GM23338 (cell line): ENCODE results near the gene SPATA18. TPM values are rescaled to one million over a fixed set of nuclear protein-coding genes. Genes with fewer than 3 reads are reported as not detected.

Source experiments
- ATAC-seq: fragments of 200-7000 bp; cut with Tn5 transposase; 3 replicates; pipeline ENCODE4 v1.9.1; 2020
- DNase-seq: peaks from one replicate; pipeline ENCODE4 v3.0.0-alpha.2; 2015; ENCODE audit warnings: low spot score
- H2AFZ ChIP-seq: fragments of 200-600 bp; sonication (generic); 2 replicates; pipeline ENCODE4 v1.8.0; 2016; ENCODE audit warnings: antibody characterized with exemption, mild to moderate bottlenecking, moderate library complexity
- H3F3A ChIP-seq: fragments of 200-600 bp; sonication (generic); replicated peaks from 2 replicates; pipeline ENCODE4 v1.8.0; 2017; ENCODE audit warnings: antibody characterized with exemption, mixed run types, low read depth
- H3K27ac ChIP-seq: fragments of 200-600 bp; sonication (generic); 2 replicates; pipeline ENCODE4 v1.6.1; 2016; ENCODE audit warnings: low read depth
- H3K27me3 ChIP-seq: fragments of 200-600 bp; sonication (generic); 2 replicates; pipeline ENCODE4 v1.8.0; 2016; ENCODE audit warnings: mild to moderate bottlenecking, mixed run types, moderate library complexity; ENCODE audit not compliant: insufficient read depth
- H3K36me3 ChIP-seq: fragments of 200-600 bp; sonication (generic); 2 replicates; pipeline ENCODE4 v1.8.0; 2016; ENCODE audit warnings: mild to moderate bottlenecking; ENCODE audit not compliant: insufficient read depth
- H3K4me1 ChIP-seq: fragments of 200-600 bp; sonication (generic); 2 replicates; pipeline ENCODE4 v1.8.0; 2016; ENCODE audit warnings: mild to moderate bottlenecking, moderate library complexity; ENCODE audit not compliant: insufficient read depth
- H3K4me2 ChIP-seq: fragments of 200-600 bp; sonication (generic); 2 replicates; pipeline ENCODE4 v1.7.1; 2017; ENCODE audit warnings: mixed run types
- H3K4me3 ChIP-seq: fragments of 200-600 bp; sonication (generic); 2 replicates; pipeline ENCODE4 v1.6.1; 2016; ENCODE audit warnings: mixed run types
- H3K79me2 ChIP-seq: fragments of 200-600 bp; sonication (generic); replicated peaks from 2 replicates; pipeline ENCODE4 v1.8.0; 2017; ENCODE audit warnings: mild to moderate bottlenecking; ENCODE audit not compliant: insufficient read depth
- H3K9me2 ChIP-seq: fragments of 200-600 bp; sonication (generic); 2 replicates; pipeline ENCODE4 v1.8.0; 2017; ENCODE audit not compliant: insufficient read depth
- H4K20me1 ChIP-seq: fragments of 200-600 bp; sonication (generic); replicated peaks from 2 replicates; pipeline ENCODE4 v1.8.0; 2017; ENCODE audit warnings: mild to moderate bottlenecking; ENCODE audit not compliant: insufficient read depth
- H3K27ac Mint-ChIP-seq: 2 replicates; pipeline ENCODE4 v1.8.0; 2020; ENCODE audit warnings: inconsistent platforms, mild to moderate bottlenecking, moderate library complexity, mixed read lengths
- H3K27me3 Mint-ChIP-seq: 3 replicates; pipeline ENCODE4 v1.8.0; 2022; ENCODE audit warnings: low read depth, mild to moderate bottlenecking, moderate library complexity, mixed read lengths, inconsistent platforms; ENCODE audit not compliant: insufficient read depth, poor library complexity
- H3K36me3 Mint-ChIP-seq: 3 replicates; pipeline ENCODE4 v1.8.0; 2021; ENCODE audit warnings: low read depth, mild to moderate bottlenecking, inconsistent platforms, moderate library complexity, mixed read lengths
- H3K4me1 Mint-ChIP-seq: 3 replicates; pipeline ENCODE4 v1.8.0; 2020; ENCODE audit warnings: mild to moderate bottlenecking, inconsistent platforms, mixed read lengths
- H3K4me3 Mint-ChIP-seq: 3 replicates; pipeline ENCODE4 v1.8.0; 2021; ENCODE audit warnings: moderate library complexity, mild to moderate bottlenecking, inconsistent platforms, mixed read lengths
- H3K9me3 Mint-ChIP-seq: 3 replicates; pipeline ENCODE4 v1.8.0; 2020; ENCODE audit warnings: moderate library complexity, mild to moderate bottlenecking, inconsistent platforms, mixed read lengths
- CREB1 ChIP-seq: fragments of 250-450 bp; sonication (Bioruptor Pico); IDR thresholded peaks from 2 replicates; pipeline ENCODE4 v1.5.0; 2020; ENCODE audit warnings: low read depth, mild to moderate bottlenecking, moderate library complexity
- EZH2 ChIP-seq: fragments of 200-600 bp; sonication (generic); IDR thresholded peaks from one replicate; pipeline ENCODE4 v1.8.0; 2017; ENCODE audit warnings: antibody characterized with exemption, mild to moderate bottlenecking, low read depth; ENCODE audit not compliant: unreplicated experiment
- EZH2phosphoT487 ChIP-seq: fragments of 200-600 bp; sonication (generic); IDR thresholded peaks from one replicate; pipeline ENCODE4 v1.8.1; 2018; ENCODE audit warnings: antibody characterized with exemption; ENCODE audit not compliant: unreplicated experiment
- JUNB ChIP-seq: IDR thresholded peaks from one replicate; pipeline ENCODE4 v1.6.1; 2016; ENCODE audit warnings: antibody characterized with exemption; ENCODE audit not compliant: unreplicated experiment
- NANOG ChIP-seq: IDR thresholded peaks from 2 replicates; pipeline ENCODE4 v1.6.1; 2016; ENCODE audit warnings: antibody characterized with exemption, borderline replicate concordance
- POLR2AphosphoS5 ChIP-seq: IDR thresholded peaks from 2 replicates; pipeline ENCODE4 v1.6.1; 2016; ENCODE audit warnings: antibody characterized with exemption, low read depth
- STAT1 ChIP-seq: IDR thresholded peaks from one replicate; pipeline ENCODE4 v1.6.1; 2016; ENCODE audit warnings: antibody characterized with exemption; ENCODE audit not compliant: unreplicated experiment
- ZNF114 ChIP-seq: fragments of 250-450 bp; sonication (Bioruptor Pico); IDR thresholded peaks from 2 replicates; pipeline ENCODE4 v1.5.0; 2020; ENCODE audit warnings: mild to moderate bottlenecking, moderate library complexity
- ZNF331 ChIP-seq: fragments of 250-450 bp; sonication (Bioruptor Pico); IDR thresholded peaks from 2 replicates; pipeline ENCODE4 v1.5.0; 2020; ENCODE audit warnings: low read depth, mild to moderate bottlenecking, moderate library complexity
- polyA plus RNA-seq: library from polyadenylated mRNA; unstranded; fragments of >200 nt; fragmentation: Nextera tagmentation; extraction: Ambion mirVana; gene quantifications from 2 replicates; pipeline ENCODE4 v1.2.1, GENCODE V29; 2016
- total RNA-seq: library from RNA; depleted of rRNA; stranded (reverse); fragments of >200 nt; shearing (Covaris generic); gene quantifications from 2 replicates; pipeline ENCODE4 v1.2.3, GENCODE V29; 2014
- TF ChIP-seq, protein P1 (sequence below): fragments of 250-450 bp; sonication (Bioruptor Pico); IDR thresholded peaks from 2 replicates; pipeline ENCODE4 v1.5.0; 2020; ENCODE audit warnings: mild to moderate bottlenecking, moderate library complexity
- TF ChIP-seq, protein P2 (sequence below): IDR thresholded peaks from one replicate; pipeline ENCODE4 v1.6.1; 2018; ENCODE audit warnings: antibody characterized with exemption; ENCODE audit not compliant: unreplicated experiment
- TF ChIP-seq, protein P3 (sequence below): IDR thresholded peaks from 2 replicates; pipeline ENCODE4 v1.6.1; 2016; ENCODE audit warnings: antibody characterized with exemption
- TF ChIP-seq, protein P4 (sequence below), 2 experiments: fragments of 200-600 bp in 1 of 2; sonication (generic) in 1 of 2; conservative IDR thresholded peaks; 2 replicates each; pipeline versions ENCODE4 v1.5.1 to v1.6.1; 2016 to 2017; ENCODE audit warnings: antibody characterized with exemption in 2 of 2, low read depth in 2 of 2, mild to moderate bottlenecking in 2 of 2, moderate library complexity in 1 of 2

SPATA18 gene
- total and polyA plus RNA-seq, 2 experiments from 2014 or later = 1.5 to 2.5 TPM

DNA sequence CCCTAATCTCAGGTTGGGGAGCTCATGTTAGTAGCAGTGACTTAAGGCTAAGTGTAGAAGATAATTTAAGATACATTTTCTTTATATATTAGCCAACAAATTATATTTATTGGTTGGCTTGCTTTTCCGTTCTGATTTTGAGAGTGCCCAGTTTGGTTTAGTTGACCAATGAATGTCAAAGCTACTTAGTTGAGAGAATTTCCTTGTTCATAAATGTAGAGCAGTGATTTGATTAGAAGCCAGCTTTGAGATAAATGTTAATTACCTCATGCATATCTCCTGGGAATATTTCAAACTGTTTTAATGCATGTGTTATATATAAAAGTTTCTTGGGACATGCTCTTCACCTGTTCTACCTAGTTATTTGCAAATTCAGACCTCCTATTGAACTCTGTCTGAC, 44.3 kb downstream of the SPATA18 start:
- no peak overlapping the region for H3K4me3 ChIP-seq
- Mint-ChIP-seq H3K9me3 (no peaks in the 10 kb centered on the region), H3K27me3 (no peaks in the 10 kb centered on the region), H3K36me3 (no peaks in the 10 kb centered on the region), H3K4me3 (no peak overlapping the region), H3K4me1 (peaks cover 4% of the 10 kb centered on the region; the same call in 1 of the 3 replicates), H3K27ac (no peak overlapping the region)
- H2AFZ ChIP-seq = no peak overlapping the region
- DNase-seq (no peak), ATAC-seq (no peak)
- no peaks in the 10 kb centered on the region for H3K27me3 ChIP-seq
- H3K36me3 ChIP-seq = no peaks in the 10 kb centered on the region
- H3K4me1 ChIP-seq = no peaks in the 10 kb centered on the region
- H3K4me2 ChIP-seq = no peak overlapping the region
- H3K9me2 ChIP-seq = no peaks in the 10 kb centered on the region
- H4K20me1 ChIP-seq = no peaks in the 10 kb centered on the region
- H3F3A ChIP-seq = no peaks in the 10 kb centered on the region
- no peak overlapping the region for H3K27ac ChIP-seq
- TF ChIP-seq JUNB (no peak), NANOG (no peak), EZH2 (no peak), ZNF331 (no peak), CREB1 (no peak), POLR2AphosphoS5 (no peak), ZNF114 (CRISPR knock-in tag) (no peak), EZH2phosphoT487 (no peak), STAT1 (no peak)
- TF ChIP-seq, protein P1, sequence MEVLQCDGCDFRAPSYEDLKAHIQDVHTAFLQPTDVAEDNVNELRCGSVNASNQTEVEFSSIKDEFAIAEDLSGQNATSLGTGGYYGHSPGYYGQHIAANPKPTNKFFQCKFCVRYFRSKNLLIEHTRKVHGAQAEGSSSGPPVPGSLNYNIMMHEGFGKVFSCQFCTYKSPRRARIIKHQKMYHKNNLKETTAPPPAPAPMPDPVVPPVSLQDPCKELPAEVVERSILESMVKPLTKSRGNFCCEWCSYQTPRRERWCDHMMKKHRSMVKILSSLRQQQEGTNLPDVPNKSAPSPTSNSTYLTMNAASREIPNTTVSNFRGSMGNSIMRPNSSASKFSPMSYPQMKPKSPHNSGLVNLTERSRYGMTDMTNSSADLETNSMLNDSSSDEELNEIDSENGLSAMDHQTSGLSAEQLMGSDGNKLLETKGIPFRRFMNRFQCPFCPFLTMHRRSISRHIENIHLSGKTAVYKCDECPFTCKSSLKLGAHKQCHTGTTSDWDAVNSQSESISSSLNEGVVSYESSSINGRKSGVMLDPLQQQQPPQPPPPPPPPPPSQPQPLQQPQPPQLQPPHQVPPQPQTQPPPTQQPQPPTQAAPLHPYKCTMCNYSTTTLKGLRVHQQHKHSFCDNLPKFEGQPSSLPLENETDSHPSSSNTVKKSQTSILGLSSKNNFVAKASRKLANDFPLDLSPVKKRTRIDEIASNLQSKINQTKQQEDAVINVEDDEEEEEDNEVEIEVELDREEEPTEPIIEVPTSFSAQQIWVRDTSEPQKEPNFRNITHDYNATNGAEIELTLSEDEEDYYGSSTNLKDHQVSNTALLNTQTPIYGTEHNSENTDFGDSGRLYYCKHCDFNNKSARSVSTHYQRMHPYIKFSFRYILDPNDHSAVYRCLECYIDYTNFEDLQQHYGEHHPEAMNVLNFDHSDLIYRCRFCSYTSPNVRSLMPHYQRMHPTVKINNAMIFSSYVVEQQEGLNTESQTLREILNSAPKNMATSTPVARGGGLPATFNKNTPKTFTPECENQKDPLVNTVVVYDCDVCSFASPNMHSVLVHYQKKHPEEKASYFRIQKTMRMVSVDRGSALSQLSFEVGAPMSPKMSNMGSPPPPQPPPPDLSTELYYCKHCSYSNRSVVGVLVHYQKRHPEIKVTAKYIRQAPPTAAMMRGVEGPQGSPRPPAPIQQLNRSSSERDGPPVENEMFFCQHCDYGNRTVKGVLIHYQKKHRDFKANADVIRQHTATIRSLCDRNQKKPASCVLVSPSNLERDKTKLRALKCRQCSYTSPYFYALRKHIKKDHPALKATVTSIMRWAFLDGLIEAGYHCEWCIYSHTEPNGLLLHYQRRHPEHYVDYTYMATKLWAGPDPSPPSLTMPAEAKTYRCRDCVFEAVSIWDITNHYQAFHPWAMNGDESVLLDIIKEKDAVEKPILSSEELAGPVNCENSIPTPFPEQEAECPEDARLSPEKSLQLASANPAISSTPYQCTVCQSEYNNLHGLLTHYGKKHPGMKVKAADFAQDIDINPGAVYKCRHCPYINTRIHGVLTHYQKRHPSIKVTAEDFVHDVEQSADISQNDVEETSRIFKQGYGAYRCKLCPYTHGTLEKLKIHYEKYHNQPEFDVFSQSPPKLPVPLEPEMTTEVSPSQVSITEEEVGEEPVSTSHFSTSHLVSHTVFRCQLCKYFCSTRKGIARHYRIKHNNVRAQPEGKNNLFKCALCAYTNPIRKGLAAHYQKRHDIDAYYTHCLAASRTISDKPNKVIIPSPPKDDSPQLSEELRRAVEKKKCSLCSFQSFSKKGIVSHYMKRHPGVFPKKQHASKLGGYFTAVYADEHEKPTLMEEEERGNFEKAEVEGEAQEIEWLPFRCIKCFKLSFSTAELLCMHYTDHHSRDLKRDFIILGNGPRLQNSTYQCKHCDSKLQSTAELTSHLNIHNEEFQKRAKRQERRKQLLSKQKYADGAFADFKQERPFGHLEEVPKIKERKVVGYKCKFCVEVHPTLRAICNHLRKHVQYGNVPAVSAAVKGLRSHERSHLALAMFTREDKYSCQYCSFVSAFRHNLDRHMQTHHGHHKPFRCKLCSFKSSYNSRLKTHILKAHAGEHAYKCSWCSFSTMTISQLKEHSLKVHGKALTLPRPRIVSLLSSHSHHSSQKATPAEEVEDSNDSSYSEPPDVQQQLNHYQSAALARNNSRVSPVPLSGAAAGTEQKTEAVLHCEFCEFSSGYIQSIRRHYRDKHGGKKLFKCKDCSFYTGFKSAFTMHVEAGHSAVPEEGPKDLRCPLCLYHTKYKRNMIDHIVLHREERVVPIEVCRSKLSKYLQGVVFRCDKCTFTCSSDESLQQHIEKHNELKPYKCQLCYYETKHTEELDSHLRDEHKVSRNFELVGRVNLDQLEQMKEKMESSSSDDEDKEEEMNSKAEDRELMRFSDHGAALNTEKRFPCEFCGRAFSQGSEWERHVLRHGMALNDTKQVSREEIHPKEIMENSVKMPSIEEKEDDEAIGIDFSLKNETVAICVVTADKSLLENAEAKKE (CRISPR knock-in tag) = no peak
- TF ChIP-seq, protein P2, sequence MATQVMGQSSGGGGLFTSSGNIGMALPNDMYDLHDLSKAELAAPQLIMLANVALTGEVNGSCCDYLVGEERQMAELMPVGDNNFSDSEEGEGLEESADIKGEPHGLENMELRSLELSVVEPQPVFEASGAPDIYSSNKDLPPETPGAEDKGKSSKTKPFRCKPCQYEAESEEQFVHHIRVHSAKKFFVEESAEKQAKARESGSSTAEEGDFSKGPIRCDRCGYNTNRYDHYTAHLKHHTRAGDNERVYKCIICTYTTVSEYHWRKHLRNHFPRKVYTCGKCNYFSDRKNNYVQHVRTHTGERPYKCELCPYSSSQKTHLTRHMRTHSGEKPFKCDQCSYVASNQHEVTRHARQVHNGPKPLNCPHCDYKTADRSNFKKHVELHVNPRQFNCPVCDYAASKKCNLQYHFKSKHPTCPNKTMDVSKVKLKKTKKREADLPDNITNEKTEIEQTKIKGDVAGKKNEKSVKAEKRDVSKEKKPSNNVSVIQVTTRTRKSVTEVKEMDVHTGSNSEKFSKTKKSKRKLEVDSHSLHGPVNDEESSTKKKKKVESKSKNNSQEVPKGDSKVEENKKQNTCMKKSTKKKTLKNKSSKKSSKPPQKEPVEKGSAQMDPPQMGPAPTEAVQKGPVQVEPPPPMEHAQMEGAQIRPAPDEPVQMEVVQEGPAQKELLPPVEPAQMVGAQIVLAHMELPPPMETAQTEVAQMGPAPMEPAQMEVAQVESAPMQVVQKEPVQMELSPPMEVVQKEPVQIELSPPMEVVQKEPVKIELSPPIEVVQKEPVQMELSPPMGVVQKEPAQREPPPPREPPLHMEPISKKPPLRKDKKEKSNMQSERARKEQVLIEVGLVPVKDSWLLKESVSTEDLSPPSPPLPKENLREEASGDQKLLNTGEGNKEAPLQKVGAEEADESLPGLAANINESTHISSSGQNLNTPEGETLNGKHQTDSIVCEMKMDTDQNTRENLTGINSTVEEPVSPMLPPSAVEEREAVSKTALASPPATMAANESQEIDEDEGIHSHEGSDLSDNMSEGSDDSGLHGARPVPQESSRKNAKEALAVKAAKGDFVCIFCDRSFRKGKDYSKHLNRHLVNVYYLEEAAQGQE = no peak
- TF ChIP-seq, protein P3, sequence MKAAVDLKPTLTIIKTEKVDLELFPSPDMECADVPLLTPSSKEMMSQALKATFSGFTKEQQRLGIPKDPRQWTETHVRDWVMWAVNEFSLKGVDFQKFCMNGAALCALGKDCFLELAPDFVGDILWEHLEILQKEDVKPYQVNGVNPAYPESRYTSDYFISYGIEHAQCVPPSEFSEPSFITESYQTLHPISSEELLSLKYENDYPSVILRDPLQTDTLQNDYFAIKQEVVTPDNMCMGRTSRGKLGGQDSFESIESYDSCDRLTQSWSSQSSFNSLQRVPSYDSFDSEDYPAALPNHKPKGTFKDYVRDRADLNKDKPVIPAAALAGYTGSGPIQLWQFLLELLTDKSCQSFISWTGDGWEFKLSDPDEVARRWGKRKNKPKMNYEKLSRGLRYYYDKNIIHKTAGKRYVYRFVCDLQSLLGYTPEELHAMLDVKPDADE = no peak
- TF ChIP-seq, protein P4, sequence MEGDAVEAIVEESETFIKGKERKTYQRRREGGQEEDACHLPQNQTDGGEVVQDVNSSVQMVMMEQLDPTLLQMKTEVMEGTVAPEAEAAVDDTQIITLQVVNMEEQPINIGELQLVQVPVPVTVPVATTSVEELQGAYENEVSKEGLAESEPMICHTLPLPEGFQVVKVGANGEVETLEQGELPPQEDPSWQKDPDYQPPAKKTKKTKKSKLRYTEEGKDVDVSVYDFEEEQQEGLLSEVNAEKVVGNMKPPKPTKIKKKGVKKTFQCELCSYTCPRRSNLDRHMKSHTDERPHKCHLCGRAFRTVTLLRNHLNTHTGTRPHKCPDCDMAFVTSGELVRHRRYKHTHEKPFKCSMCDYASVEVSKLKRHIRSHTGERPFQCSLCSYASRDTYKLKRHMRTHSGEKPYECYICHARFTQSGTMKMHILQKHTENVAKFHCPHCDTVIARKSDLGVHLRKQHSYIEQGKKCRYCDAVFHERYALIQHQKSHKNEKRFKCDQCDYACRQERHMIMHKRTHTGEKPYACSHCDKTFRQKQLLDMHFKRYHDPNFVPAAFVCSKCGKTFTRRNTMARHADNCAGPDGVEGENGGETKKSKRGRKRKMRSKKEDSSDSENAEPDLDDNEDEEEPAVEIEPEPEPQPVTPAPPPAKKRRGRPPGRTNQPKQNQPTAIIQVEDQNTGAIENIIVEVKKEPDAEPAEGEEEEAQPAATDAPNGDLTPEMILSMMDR (conservative IDR thresholded peaks at IDR 0.05; ENCODE audit: low read depth in 2 of 2) = no peak
- H3K79me2 ChIP-seq = no peaks in the 10 kb centered on the region
